Transverse colon (tissue), 4 donors: Measurements from ENCODE around the gene INO80D. TPM values are rescaled to one million over a fixed set of nuclear protein-coding genes. Genes with fewer than 3 reads are reported as not detected.
"Not testable (repeated sequence)": the region's sequence is repeated elsewhere in the genome, so short reads cannot be mapped to it uniquely, and the experiment has no call there.

ENCODE experiments used
- DNase-seq: peaks from one replicate; pipeline ENCODE4 v3.0.0-alpha.2; 2019
- H3K27ac ChIP-seq, 4 donors: fragments of 200-600 bp; sonication (generic); 2 replicates each; pipeline ENCODE4 v1.5.1; 2016 to 2018; ENCODE audit warnings: inconsistent platforms in 4 of 4
- H3K27me3 ChIP-seq: fragments of 200-600 bp; sonication (generic); 2 replicates; pipeline ENCODE4 v1.5.1; 2017; ENCODE audit warnings: inconsistent platforms
- H3K36me3 ChIP-seq, 4 donors: fragments of 200-600 bp; sonication (generic); 2 replicates each; pipeline ENCODE4 v1.5.1; 2017 to 2019; ENCODE audit warnings: inconsistent platforms in 4 of 4
- H3K4me1 ChIP-seq, 4 donors: fragments of 200-600 bp; sonication (generic); 2 replicates each; pipeline ENCODE4 v1.5.1; 2017 to 2020; ENCODE audit warnings: inconsistent platforms in 4 of 4
- H3K4me3 ChIP-seq, 4 donors: fragments of 200-600 bp; sonication (generic); 1 replicate in 1 of 4; 2 replicates in 3 of 4; pipeline versions ENCODE4 v1.5.1 to v1.6.1; 2017 to 2019; ENCODE audit warnings: inconsistent platforms in 4 of 4
- H3K9me3 ChIP-seq, 2 donors: fragments of 200-600 bp; sonication (generic); 2 replicates each; pipeline ENCODE4 v1.5.1; 2017 to 2019; ENCODE audit warnings: inconsistent platforms in 2 of 2
- EP300 ChIP-seq: sonication (generic); formaldehyde crosslinking; IDR thresholded peaks from one replicate; pipeline ENCODE4 v1.6.1; 2017; ENCODE audit warnings: antibody characterized with exemption, low read depth
- POLR2A ChIP-seq: fragments of 450-650 bp; IDR thresholded peaks from one replicate; pipeline ENCODE4 v1.6.1; 2016; ENCODE audit warnings: antibody characterized with exemption, mild to moderate bottlenecking, moderate library complexity
- POLR2AphosphoS5 ChIP-seq, 3 donors: sonication (generic); formaldehyde crosslinking; IDR thresholded peaks; one replicate each; pipeline ENCODE4 v1.6.1; 2016; ENCODE audit warnings: antibody characterized with exemption in 3 of 3
- WGBS, 2 donors: methylation state at CpG; one replicate each; pipeline ENCODE4 v1.1.5; 2018; ENCODE audit warnings: low coverage in 1 of 2; 5-methylcytosine and 5-hydroxymethylcytosine counted together
- in situ Hi-C, 4 donors: fragments of 200-750 bp; cut with MboI; loops; one replicate each; pipeline versions ENCODE4 v1.15.0 to v1.15.1; 2017; ENCODE audit warnings: low sequenced_read_pairs in 3 of 4, low pct_ligation_motif_present in 1 of 4, low pct_unique_long_range_greater_than_20kb in 1 of 4
- intact Hi-C: fragments of 100-400 bp; cut with DNase I; formaldehyde crosslinking; loops from one replicate; pipeline ENCODE4 v1.15.1; 2023; ENCODE audit warnings: low total_unique reads
- total RNA-seq, 4 donors: library from RNA; depleted of rRNA; stranded (reverse); fragments of >200 nt; gene quantifications; one replicate each; pipeline ENCODE4 v1.1.0, GENCODE V29; 2016
- TF ChIP-seq, protein P1 (sequence below), 5 experiments: fragments of 200-600 bp in 3 of 5; fragments of 450-650 bp in 2 of 5; sonication (generic) in 3 of 5; IDR thresholded peaks; 1 replicate in 2 of 5; 2 replicates in 3 of 5; pipeline ENCODE4 v1.5.1; 2016 to 2017; ENCODE audit warnings: antibody characterized with exemption in 5 of 5, inconsistent platforms in 3 of 5, mild to moderate bottlenecking in 2 of 5, moderate library complexity in 1 of 5

Gene INO80D
- total RNA-seq, 4 donors from 2014 or later = 22.9 to 46.8 (median 31.2) TPM

DNA sequence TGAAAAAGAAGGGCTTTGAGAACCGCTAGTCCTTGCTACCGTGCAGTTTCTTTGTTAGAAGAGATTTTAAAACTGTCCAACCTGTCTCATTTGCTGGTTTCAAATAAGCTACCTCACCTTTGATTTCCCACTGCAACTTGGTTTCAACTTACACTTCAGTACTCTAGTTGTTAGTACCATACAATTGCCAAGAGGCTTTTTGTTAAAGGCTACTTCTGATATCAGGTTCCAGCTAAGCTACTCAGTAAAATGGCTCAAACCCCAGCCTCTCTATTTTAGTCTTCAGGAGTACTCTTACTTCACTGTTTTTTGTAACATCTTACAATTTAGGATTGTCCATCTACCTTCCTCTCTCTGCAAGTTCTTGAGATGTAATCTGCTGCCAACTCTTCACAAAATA is 91.6 kb downstream of the INO80D start:
- H3K27ac ChIP-seq = no peak overlapping the region
- in situ Hi-C loops (no loop called here), intact Hi-C loops (no loop called here)
- TF ChIP-seq POLR2AphosphoS5 (IDR thresholded peaks at IDR 0.05) (no peak), POLR2A (no peak), EP300 (no peak)
- TF ChIP-seq, protein P1, sequence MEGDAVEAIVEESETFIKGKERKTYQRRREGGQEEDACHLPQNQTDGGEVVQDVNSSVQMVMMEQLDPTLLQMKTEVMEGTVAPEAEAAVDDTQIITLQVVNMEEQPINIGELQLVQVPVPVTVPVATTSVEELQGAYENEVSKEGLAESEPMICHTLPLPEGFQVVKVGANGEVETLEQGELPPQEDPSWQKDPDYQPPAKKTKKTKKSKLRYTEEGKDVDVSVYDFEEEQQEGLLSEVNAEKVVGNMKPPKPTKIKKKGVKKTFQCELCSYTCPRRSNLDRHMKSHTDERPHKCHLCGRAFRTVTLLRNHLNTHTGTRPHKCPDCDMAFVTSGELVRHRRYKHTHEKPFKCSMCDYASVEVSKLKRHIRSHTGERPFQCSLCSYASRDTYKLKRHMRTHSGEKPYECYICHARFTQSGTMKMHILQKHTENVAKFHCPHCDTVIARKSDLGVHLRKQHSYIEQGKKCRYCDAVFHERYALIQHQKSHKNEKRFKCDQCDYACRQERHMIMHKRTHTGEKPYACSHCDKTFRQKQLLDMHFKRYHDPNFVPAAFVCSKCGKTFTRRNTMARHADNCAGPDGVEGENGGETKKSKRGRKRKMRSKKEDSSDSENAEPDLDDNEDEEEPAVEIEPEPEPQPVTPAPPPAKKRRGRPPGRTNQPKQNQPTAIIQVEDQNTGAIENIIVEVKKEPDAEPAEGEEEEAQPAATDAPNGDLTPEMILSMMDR (IDR thresholded peaks at IDR 0.05) = no peak
- DNase-seq = no peak
- no peak overlapping the region for H3K4me3 ChIP-seq
- 90 to 95% methylated on average over 2 of the region's 2 CpGs for WGBS, 2 donors
- no peaks in the 10 kb centered on the region for H3K4me1 ChIP-seq
- no peaks in the 10 kb centered on the region for H3K27me3 ChIP-seq
- H3K9me3 ChIP-seq = no peaks in the 10 kb centered on the region
- peaks cover 0 to 12% (median 0%) of the 10 kb centered on the region in 4 donors for H3K36me3 ChIP-seq

DNA sequence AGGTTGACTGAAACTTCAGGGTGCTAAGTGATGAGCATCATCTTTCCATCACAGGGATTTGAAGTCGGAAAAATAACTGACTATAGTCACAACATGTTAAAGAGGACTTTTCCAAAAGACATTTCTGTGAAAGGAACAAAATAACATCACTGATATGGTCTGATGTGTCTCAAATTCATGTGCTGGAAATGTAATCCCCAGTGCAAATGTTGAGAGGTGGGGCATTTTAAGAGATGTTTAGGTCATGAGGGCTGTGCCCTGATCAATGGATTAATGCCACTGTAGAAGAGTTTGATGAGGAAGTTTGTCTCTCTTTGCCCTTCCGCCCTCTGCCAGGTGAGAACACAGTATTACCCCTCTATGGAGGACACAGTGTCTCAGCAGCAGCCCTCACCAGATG is 95.9 kb downstream of the INO80D start:
- Histone ChIP-seq H3K9me3 (no peaks in the 10 kb centered on the region), H3K4me3 (no peak overlapping the region), H3K4me1 (peaks cover 0 to 6% (median 0%) of the 10 kb centered on the region in 4 donors), H3K27ac (no peak overlapping the region), H3K36me3 (peaks cover 0 to 4% (median 0%) of the 10 kb centered on the region in 4 donors), H3K27me3 (no peaks in the 10 kb centered on the region)
- in situ Hi-C loops = no loop called here
- intact Hi-C loops = no loop called here
- DNase-seq = no peak
- WGBS, 2 donors = 77 to 95% methylated on average over 2 of the region's 2 CpGs
- no peak for TF ChIP-seq EP300
- no peak for TF ChIP-seq POLR2AphosphoS5 (IDR thresholded peaks at IDR 0.05)
- TF ChIP-seq, protein P1 (IDR thresholded peaks at IDR 0.05) = no peak
- TF ChIP-seq POLR2A = no peak

DNA sequence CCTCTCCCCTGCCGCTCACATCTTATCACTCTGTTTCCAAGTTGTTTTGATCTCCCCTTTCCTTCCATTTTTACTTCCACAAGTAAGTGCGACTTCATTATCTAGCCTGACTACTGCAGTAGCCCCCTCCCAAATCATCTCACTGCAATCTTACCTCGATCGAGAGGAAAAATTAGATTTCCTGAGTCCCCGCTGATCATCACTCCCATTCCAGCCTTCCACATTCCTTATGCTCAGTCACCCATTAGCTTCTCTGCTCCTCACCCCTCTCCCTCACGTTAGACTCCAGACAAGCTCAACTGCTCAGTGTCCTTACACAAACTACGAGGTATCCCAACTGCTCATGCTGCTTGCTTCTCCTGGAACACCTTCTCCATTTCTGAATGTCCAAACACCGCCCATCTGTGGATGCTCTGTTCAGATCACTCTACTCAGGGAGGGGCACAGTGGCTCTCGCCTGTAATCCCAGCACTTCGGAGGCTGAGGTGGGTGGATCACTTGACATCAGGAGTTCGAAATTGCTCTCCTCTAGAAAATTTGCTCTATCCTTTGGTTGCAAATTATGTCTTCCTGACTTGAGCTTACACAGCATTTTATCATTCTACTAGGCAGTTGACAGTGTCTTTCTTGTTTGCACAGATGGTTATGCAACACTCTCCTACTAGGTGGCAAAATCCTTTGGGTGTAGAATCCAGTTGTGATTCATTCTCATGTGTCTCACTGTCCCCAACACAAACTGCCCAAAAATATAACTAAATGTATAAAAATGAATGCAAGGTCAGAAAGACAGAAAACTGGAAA is 96.5 kb downstream of the INO80D start:
- peaks cover 0 to 6% (median 0%) of the 10 kb centered on the region in 4 donors for H3K4me1 ChIP-seq
- DNase-seq = no peak
- TF ChIP-seq POLR2A (no peak), POLR2AphosphoS5 (IDR thresholded peaks at IDR 0.05) (no peak), EP300 (no peak)
- TF ChIP-seq, protein P1 (IDR thresholded peaks at IDR 0.05) = no peak
- 92 to 96% methylated on average over 5 to 11 of the region's 11 CpGs for WGBS, 2 donors
- no peak overlapping the region for H3K27ac ChIP-seq
- intact Hi-C loops = no loop called here
- in situ Hi-C loops = no loop called here
- H3K36me3 ChIP-seq = peaks cover 0 to 4% (median 0%) of the 10 kb centered on the region in 4 donors
- H3K9me3 ChIP-seq = no peaks in the 10 kb centered on the region
- H3K27me3 ChIP-seq = no peaks in the 10 kb centered on the region
- no peak overlapping the region for H3K4me3 ChIP-seq

DNA sequence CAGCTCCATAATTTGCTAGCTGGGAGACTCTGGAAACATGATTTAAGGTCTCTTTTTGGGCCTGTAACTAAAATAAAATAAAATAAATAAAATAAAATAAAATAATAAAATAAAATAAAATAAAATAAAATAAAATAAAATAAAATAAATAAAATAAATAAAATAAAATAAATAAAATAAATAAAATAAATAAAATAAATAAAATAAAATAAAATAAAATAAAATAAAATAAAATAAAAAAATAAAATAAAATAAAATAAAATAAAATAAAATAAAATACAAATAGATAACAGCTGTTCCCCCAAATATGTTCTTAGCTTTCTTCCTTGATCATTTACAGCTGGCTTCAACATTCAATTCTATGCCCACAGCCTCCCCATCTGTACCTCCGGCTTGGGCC is 97.3 kb downstream of the INO80D start:
- DNase-seq = not testable (repeated sequence)

More for the DNA sequence above, 97.3 kb downstream of the INO80D start:
- H3K27me3 ChIP-seq, H3K27ac ChIP-seq, intact Hi-C loops, H3K4me3 ChIP-seq, H3K9me3 ChIP-seq, H3K4me1 ChIP-seq, H3K36me3 ChIP-seq, in situ Hi-C loops: not testable (repeated sequence)
- WGBS, 2 donors = 92 to 100% methylated on average over 1 of the region's 1 CpG
